Stimulated activated naive CD4-positive, alpha-beta T cell (primary cell): Measurements from ENCODE around the gene HNRNPA1.
"Not testable (repeated sequence)": the region's sequence is repeated elsewhere in the genome, so short reads cannot be mapped to it uniquely, and the experiment has no call there.

Source experiments
- DNase-seq, 6 experiments: peaks; one replicate each; lab custom pipeline; 2025; lab: John Stamatoyannopoulos, UW

Gene HNRNPA1

DNA sequence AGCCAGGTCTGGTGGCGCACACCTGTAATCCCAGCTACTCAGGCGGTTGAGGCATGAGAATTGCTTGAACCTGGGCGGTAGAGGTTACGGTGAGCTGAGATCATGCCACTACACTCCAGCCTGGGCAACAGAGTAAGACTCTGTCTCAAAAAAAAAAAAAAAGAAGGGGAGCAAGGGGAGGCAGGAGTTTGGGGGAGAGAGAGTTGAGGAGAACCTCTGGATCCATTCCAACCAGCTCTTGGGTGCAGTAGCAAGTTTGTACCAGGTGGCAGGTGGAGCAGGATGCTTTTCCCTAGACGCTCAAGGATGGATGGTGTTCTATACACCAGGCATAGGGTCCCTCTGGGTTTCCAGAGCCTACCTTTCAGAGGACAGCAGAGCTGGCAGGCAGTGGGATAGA is 18.4 kb downstream of the HNRNPA1 start:
- no peak for DNase-seq

DNA sequence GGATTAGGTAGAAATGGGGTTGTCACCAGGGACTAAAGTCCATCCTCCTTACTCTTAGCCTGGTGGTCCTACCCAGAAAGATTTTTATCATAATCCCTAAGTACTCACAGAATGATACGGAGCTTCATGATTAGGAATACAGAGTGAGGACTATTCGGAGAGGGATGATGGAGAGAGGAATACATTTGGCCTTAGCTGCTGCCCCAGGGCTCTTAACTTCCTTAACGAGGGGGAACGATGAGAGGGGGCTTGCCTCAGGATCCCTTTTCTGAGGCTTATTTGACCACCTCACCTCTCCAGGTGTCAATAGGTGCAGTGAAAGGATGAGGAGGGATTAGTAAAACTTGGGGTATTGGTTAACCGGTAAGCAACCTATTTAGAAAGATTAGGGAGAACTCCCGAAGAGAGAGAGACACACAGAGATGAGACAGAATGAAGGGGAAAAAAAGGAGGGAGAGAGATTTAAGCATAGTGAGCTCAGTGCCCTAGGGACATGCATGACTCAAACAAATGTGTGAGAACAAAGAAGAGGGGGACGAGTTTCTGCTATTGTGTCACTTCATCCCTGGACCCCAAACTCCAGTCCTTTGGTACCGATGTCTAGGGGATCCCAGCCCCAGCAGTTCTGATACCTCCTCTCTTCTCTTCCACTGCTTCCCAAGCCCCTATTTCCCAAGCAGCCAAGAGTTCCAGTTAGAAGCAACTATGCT is 19.1 kb downstream of the HNRNPA1 start:
- no peak for DNase-seq

DNA sequence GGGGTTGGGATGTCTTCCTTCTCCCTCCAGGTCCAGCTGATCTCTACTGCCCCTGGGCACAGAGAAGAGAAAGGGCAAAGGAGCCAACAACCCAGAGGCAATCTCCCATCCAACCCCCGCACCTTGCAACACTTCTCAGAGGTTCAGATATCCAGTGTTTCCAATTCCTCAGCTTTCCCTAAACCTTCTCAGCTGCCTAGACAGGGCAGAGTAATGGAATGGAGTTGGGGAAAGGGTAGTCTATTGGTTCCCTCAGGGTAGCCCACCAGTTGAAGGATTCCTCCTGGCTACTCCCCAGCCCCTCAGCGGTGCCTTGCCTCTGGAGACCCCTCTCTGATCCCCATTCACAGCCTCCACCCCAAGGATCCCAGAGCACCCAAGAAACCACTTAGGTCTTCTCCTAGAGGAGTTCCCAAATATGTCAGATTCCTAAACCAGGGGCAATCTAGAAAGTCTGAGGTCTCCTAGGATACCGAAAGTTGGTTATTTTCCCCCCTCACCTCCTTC is 19.8 kb downstream of the HNRNPA1 start:
- no peak for DNase-seq

DNA sequence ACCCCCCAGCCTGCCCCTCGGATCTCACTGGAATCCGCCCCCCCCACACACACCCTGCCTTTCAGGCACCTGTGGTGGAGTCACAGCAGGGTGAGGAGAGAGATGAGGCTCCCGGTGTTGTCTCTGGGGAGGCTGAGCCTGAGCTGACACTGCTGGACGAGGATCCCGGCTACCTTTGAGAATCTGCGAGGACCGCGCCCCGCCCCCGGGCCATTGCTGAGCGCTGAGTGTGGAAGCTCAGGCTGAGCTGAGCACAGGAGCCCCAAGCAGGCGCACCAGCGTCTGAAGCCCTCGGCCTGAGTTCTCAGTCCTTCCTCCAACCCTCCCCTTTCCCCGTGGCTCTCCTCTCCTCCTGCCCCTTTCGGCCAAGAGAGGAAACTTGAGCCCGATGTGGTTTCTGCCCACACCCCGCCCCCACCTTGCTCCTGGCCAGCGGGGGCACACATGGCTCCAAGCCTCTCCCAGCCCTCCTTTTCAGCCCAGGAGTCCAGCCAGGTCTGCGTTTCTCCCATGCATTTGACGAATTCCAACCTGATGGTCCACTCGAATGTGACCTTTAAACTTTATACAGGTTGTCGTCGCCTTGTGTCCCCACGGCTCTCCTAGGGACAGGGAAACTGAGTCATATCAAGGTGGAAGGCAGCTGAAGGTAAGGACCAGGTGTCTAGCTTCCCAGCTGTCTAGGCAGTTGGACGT is 20.4 kb downstream of the HNRNPA1 start, which contains the start of gene NFE2:
Gene NFE2, minus strand, starts transcription at position 284 of the 696 bp plus-strand sequence. CDS start 5,767 bp downstream, outside the sequence.
- peak in 3 of 6 experiments; percentile 7 to 17 (median 12) for DNase-seq

DNA sequence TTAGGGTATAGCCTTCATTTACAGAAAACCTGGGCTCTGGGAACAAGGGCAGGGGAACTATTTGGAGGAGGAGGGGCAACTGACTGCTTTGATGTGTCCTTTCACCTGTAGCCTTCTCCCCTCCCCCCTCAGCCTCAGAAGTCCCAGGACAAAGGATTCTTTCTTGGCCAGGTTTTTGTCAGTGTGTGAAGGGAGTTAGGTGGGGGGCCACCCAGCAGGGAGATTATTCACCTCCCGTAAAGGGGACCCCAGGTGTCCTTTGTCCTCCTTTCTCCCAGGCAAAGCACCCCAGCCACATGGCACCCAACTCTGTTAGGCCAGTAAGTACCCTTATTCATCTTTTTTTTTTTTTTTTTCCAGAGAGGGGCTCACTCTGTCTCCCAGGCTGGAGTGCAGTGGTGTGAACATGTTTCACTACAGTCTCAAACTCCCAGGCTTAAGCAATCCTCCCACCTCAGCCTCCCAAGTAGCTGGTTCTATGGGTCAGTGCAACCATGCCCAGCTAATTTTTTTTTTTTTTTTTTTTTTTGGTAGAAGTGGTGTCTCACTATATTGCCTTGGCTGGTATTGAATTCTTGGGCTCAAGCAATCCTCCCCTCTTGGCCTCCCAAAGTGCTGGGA is 21.0 kb downstream of the HNRNPA1 start:
- DNase-seq, result no peak

DNA sequence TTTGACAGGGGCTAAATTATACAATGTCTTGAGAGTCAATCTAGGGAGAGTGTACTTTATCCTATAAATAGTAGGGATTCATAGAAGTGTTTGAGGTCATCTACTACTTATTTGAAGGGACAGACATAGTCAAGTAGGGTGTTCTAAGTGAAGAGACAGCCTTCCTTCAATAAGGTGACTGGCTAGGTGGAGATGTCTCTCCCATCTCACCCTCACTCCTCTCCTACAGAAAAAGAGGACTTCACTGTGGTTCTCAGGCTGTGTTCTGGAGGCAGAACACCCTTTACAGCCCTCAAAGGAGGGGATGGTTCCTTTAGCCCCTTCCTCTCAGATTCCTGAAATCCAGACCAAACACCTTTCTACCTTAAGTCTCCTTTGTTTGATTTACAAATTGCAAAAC is 23.1 kb downstream of the HNRNPA1 start:
- no peak for DNase-seq

DNA sequence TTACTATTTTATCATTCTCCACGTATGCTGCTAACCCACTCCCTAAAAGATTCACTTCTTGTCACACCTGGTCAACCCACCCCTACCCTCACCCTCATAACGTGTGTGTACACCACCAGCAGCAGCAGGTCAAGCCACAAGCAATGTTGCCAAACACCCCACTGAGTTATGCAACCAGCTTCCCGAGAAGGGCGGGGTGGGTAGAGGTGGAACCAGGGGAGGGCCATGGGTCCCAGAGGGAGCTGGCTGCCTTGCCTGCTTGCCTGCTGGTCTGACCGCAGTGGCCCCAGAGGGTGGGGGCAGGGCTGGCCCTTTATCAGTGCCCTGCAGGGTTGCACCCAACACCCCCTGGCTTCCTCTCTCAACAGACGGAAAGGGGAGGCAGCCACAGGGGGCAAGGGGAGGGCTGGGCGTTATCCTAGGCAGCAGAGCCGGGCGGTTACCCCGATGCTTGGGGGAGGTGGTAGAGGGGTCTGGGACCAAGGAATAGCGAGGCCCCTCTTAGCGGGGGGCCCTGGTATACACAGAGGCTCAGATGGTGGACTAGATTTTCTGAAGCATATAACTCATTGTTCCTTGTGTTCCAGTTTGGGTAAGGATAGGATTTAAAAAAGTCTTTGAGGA is 23.8 kb downstream of the HNRNPA1 start:
- no peak for DNase-seq

DNA sequence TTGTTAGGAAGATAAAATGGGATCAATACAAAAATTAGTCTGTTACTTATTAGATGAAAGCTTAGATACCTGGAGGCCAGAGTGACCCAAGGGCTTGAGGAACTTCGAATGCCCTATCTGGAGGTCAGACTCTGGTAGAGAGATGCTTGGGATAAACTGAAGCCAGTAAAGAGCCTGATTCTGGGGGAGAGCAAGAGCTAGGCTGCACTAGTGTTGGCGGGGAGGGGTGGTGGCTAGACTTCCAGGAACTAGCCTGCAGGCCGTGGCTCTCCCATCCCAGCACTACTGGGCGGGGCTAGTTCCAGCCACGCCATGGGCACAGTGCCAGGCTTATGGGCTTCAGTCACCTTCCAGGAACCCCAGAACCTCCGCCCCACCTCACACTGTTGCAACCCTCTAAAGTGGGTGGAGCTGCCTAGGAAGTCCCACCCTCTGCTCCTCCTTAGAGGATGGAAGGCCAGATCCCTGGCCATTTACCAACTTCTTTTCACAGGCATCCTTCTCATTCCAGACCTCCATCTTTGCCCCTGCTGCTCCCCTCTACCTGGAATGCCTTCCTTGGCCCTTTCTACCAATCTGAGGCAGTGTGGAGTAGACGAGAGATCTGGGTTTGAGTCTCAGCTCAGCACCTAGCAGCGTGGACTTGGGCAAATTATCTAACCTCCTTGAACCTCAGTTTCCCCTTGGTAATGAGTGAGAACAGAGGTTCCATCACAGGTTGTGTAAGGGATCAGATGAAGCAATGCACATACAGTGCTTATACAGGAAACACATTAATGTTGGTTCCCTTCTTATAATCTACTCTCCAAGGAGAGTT is 26.6 kb downstream of the HNRNPA1 start:
- DNase-seq, result no peak

DNA sequence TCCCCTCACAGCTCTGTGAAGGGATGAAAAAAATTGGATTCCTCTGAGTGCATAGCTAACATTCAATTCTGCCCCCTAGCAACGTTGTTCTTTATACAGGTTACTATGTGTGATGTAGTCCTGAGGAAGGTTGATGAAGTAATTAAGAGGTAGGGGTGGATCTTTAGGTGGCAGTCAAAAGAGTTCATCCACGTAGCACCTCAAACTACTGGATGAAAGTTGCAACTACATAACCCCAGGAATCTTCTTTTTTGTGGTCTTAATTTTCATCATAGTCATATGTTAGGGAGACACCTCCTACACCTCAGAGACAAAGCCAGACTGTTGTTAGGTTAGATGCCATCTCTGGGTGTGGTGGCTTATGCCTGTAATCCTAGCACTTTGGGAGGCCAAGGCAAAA is 30.5 kb downstream of the HNRNPA1 start:
- no peak for DNase-seq

DNA sequence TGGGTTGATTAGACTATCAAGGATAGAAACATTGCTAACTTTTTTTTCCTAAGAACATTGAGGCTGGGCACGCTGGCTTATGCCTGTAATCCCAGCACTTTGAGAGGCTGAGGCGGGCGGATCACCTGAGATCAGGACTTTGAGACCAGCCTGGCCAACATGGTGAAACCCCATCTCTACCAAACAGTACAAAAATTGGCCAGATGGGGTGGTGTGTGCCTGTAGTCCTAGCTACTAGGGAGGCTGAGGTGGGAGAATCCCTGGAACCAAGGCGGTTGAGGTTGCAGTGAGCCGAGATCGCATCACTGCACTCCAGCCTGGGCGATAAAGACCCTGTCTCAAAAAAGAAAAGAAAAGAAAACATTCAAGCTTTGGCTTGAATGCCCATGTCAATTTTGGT is 31.8 kb downstream of the HNRNPA1 start:
- not testable (repeated sequence) for DNase-seq

DNA sequence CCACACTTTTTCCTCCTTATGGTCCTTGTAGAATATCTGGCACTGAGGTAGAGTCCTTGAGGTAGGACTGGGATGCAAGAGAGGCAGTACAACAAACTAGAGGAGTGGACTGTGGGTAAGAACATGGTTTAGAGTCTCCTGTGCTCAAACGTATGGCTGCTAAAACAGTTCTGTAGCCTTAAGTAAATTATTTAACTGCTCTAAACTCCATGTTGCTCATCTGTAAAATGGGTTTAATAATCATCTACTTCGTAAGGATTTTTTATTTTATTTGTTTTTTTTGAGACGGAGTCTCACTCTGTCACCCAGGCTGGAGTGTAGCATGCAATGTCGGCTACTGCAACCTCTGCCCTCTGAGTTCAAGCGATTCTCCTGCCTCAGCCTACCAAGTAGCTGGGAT is 40.8 kb downstream of the HNRNPA1 start:
- DNase-seq, result no peak

DNA sequence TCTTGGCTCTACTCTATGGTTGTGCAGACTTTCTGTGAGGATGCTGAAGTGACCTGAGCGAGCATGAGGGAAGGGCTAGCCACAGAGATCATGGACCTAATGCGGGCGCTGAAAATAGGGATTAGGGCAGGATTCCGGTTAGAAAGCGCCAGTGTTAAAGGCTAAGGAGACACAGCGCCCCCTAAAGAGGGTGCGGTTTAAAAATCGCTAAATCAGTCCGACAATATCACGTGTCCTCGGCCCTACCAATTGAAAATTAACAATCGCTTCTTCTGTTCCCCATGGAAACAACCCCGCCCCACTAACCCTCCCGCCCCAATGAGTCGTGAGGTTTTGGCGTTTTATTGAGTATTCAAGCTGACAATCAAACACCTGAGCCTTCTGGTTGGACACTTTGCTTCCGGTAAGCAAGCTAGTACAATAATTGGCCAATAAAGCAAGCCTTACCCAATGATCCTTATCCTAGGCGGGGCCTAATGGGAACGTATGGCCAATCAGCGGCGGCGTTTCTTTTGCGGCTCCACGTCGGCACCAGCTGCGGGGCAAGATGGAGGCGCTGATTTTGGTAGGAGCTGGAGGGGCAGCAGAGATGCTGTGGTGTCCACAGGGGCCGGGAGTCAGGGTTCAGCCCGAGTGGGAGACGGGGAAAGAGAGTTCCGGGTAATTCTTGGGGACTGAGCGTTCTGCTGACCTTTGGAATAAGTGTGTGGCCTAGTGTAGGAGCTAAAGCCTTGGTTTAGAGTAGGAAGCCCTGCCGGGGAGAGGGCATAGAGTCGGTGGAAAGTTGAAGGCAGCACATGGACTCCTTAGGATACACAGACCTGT is 44.3 kb downstream of the HNRNPA1 start, which contains the start of gene COPZ1:
Gene COPZ1, plus strand, starts transcription at position 515 of the 825 bp plus-strand sequence. Its CDS starts 33 bp downstream, at position 548.
- DNase-seq, result peak; percentile 90 to 97 (median 94)

DNA sequence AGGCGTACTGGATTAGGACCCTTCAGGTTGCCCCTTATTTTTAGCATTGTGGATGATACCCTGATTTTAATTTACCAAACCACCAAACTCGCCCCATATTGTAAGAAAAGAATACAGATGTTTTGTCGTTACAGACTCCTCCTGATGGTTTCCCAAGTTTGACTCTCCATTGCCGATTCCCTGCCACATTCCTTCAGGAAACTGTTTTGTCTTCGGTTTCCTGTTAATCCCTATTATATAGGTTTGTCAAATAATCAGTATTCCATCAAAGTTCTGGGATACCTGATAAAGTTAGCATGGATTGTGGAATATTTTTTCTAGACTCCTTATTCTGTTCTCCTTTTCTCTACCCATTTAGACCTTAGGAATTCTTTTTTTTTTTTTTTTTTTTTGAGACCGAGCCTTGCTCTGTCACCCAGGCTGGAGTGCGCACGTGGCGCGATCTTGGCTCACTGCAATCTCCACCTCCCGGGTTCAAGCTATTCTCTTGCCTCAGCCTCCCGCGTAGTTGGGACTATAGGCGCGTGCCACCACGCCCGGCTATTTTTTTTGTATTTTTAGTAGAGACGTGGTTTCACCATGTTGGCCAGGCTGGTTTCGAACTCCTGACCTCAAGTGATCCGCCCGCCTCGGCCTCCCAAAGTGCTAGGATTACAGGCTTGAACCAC is 45.0 kb downstream of the HNRNPA1 start:
- not testable (repeated sequence) for DNase-seq

DNA sequence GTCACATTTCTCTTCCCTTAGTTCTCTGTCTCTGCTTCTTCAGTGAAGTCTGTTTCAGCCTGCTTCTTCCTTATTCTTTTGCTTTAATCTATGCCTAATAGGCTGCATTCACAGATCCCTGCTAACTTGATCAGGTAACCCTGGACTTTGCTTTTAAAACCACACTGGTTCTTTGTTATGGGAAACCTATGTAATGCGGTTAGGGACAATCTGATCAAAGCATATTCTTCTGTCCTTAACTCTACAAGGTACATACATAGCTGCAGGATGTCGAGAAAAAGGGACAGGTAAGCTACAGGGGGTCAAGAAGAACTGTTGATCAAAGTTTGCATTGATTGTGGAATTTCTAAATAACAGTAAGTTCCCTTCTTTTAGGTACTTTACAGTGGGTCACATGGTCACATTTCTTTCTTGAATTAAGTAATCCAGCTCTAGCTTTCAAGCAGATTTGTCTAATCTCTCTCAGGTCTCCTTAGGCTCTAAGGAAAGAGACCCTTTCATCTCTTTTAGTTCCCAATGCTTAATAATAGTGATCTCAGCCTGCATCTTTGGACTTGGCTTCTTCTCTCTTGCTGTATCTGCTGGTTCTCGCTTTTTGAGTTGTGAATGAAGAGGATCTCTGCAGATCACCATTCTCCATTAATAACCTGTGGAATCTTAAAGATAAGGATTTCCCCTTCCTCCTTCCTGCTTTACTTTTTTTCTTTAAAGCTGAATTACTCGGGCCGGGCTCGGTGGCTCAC is 48.2 kb downstream of the HNRNPA1 start:
- no peak for DNase-seq

DNA sequence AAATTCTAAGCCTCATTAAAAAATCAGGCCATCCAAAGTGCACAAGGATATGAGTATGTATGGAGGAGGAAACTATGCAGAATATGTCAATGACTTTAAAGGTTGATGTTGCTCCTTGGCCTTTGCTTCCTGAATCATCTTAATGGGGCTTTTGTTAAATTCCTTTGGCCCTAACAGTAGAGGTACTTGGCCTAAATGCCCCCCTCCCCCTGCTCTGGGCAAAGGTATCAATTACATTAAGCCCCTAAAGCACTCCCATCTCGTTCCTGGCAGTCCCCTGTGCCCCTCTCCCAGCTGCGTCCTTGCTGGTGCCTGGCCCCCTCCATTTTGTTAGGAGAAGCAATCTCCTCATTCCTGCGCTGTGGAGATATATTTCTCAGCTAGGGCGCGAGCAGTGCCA is 49.2 kb downstream of the HNRNPA1 start:
- DNase-seq, result no peak

DNA sequence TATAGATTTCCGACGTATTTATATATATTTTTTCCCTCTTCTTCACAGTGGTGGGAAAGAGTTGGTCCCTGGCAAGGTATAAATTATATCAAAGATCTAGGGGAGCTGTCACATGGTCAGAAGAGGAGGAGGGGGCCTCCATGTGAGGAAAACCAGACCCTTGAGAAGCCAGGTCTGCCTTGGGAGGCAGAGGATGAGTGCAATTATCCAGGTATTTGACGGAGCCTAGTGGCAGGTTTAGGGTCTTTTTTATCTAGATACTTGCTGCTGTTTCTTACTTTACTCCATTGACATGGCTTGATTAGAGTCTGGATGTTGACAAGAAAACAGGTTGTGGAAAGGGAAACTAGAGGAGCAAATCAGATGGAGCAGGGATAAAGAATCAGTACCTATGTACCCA is 49.9 kb downstream of the HNRNPA1 start:
- DNase-seq, result no peak

DNA sequence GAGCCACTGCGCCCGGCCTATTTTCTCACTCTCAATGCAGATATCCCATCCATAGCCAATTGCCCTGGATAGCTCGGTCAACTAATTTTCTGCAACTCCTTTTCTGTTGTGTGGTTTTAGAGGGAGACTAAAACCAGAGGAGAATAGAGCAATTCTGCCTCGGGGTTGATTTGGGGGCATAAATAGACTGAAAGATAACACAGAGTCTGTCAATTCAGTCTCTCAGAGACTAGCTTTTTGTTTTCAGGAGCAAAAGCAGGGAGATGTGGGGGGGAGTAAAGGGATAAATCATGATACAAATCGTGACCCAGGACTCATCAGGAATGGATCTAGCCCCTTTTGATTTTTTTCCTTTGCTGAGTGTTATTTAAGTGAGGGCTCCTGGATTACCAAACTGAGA is 50.9 kb downstream of the HNRNPA1 start:
- no peak for DNase-seq

DNA sequence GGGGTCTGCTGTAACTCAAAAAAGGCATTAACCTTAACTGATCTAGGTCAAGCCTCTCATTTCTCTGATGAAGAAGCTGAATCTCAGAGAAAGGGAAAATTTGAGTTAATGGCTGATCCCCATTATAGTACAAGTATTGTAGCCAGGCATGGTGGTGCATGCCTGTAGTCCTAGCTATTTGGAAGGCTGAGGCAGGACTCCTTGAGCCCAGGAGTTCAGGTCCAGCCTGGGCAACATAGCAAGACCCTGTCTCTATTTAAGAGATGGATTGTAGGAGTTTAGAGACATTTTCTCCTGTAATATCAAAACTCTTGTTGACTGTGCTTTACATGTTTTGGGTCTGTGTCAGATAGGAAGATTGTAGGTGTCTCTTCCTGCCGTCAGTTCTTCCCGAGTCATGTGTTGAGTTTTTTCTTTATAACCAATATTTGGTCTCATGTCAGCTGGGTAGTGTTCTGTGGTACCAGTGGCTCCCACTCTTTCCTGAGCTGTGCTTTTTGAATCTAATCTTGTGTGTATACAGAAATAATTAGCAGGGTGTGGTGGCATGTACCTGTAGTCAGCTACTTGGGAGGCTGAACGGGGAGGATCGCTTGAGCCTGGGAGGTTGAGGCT is 53.0 kb downstream of the HNRNPA1 start:
- no peak for DNase-seq
